Spleen (tissue), 11 donors: ENCODE data around the gene KRTAP9-8. TPM values are rescaled to one million over a fixed set of nuclear protein-coding genes. Genes with fewer than 3 reads are reported as not detected.
"Not testable (repeated sequence)": the region's sequence is repeated elsewhere in the genome, so short reads cannot be mapped to it uniquely, and the experiment has no call there.

ENCODE experiments used
- DNase-seq: peaks from one replicate; pipeline ENCODE4 v3.0.0-alpha.2; 2020
- H3K27ac ChIP-seq, 8 donors: fragments of 200-600 bp; sonication (generic) in 7 of 8; 1 replicate in 4 of 8; 2 replicates in 4 of 8; pipeline versions ENCODE4 v1.5.0 to v1.8.0; 2016 to 2021; ENCODE audit warnings: inconsistent platforms in 4 of 8, mild to moderate bottlenecking in 4 of 8, moderate library complexity in 1 of 8
- H3K27me3 ChIP-seq, 7 donors: fragments of 200-600 bp; sonication (generic) in 6 of 7; replicated peaks in 1 of 7; 1 replicate in 4 of 7; 2 replicates in 3 of 7; pipeline versions ENCODE4 v1.5.0 to v1.8.0; 2016 to 2021; ENCODE audit warnings: inconsistent platforms in 3 of 7, mild to moderate bottlenecking in 1 of 7
- H3K36me3 ChIP-seq, 6 donors: fragments of 200-600 bp; sonication (generic) in 5 of 6; 1 replicate in 4 of 6; 2 replicates in 2 of 6; pipeline versions ENCODE4 v1.5.0 to v1.8.0; 2016 to 2021; ENCODE audit warnings: inconsistent platforms in 2 of 6
- H3K4me1 ChIP-seq, 6 donors: fragments of 200-600 bp; sonication (generic) in 5 of 6; 1 replicate in 3 of 6; 2 replicates in 3 of 6; pipeline versions ENCODE4 v1.5.0 to v1.8.0; 2016 to 2021; ENCODE audit warnings: inconsistent platforms in 3 of 6
- H3K4me3 ChIP-seq, 8 donors: fragments of 200-600 bp; sonication (generic) in 7 of 8; 1 replicate in 4 of 8; 2 replicates in 4 of 8; pipeline versions ENCODE4 v1.5.0 to v1.8.0; 2016 to 2021; ENCODE audit warnings: inconsistent platforms in 4 of 8, mild to moderate bottlenecking in 4 of 8, moderate library complexity in 2 of 8
- H3K9me3 ChIP-seq, 8 donors: fragments of 200-600 bp; sonication (generic) in 7 of 8; 1 replicate in 4 of 8; 2 replicates in 4 of 8; pipeline versions ENCODE4 v1.5.0 to v1.8.0; 2016 to 2021; ENCODE audit warnings: inconsistent platforms in 4 of 8
- CTCF ChIP-seq, 11 experiments: fragments of 200-600 bp in 7 of 11; fragments of 450-650 bp in 4 of 11; sonication (generic) in 4 of 11; IDR thresholded peaks in 8 of 11; conservative IDR thresholded peaks in 3 of 11; 1 replicate in 7 of 11; 2 replicates in 4 of 11; pipeline versions ENCODE4 v1.4.0 to v1.8.0; 2016 to 2021; ENCODE audit warnings: antibody characterized with exemption in 11 of 11, inconsistent platforms in 4 of 11, mild to moderate bottlenecking in 1 of 11
- POLR2A ChIP-seq, 3 donors: fragments of 450-650 bp; IDR thresholded peaks; one replicate each; pipeline ENCODE4 v1.5.1; 2017; ENCODE audit warnings: antibody characterized with exemption in 3 of 3, mild to moderate bottlenecking in 1 of 3
- POLR2AphosphoS5 ChIP-seq, 3 donors: sonication (generic); formaldehyde crosslinking; IDR thresholded peaks; one replicate each; pipeline ENCODE4 v1.5.1; 2017; ENCODE audit warnings: antibody characterized with exemption in 3 of 3
- WGBS, 5 donors: extraction: QIAGEN DNeasy Blood & Tissue Kit in 3 of 5; methylation state at CpG; one replicate each; pipeline versions ENCODE4 v1.1.5 to v1.1.7; 2013 to 2018; 5-methylcytosine and 5-hydroxymethylcytosine counted together
- intact Hi-C: fragments of 100-400 bp; cut with DNase I; formaldehyde crosslinking; loops from one replicate; pipeline ENCODE4 v1.15.0; 2023; ENCODE audit warnings: low total_unique reads
- polyA plus RNA-seq, 3 donors: library from polyadenylated mRNA; stranded (reverse); fragments of 200-250 nt; gene quantifications; one replicate each; pipeline ENCODE4 v1.2.1, GENCODE V29; 2013
- total RNA-seq, 7 donors: library from RNA; depleted of rRNA in 3 of 7; stranded (reverse); fragments of >200 nt in 3 of 7; fragmentation: NEBNext Ultra II Directional in 4 of 7; extraction: Animal tissue kit (Norgen Biotek cat#: 25700) in 4 of 7; gene quantifications; one replicate each; pipeline versions ENCODE4 v1.1.0 to v1.2.1, GENCODE V29; 2016 to 2021
- donor health status: healthy with polysubstance abuse.
- donor health status: DM: no; HTN: no; CAD: no; lungs with moderate emphysema.
- donor health status: DM: no; HTN: no; CAD: no.
- donor health status: Bipolar disorder and iron deficiency.
- donor health status: healthy.
- donor health status: DM: no; HTN: no; CAD: no.
- donor health status: DM: yes; HTN: yes; CAD: no.

The KRTAP9-8 gene
- total and polyA plus RNA-seq, 10 donors, result not detected

DNA sequence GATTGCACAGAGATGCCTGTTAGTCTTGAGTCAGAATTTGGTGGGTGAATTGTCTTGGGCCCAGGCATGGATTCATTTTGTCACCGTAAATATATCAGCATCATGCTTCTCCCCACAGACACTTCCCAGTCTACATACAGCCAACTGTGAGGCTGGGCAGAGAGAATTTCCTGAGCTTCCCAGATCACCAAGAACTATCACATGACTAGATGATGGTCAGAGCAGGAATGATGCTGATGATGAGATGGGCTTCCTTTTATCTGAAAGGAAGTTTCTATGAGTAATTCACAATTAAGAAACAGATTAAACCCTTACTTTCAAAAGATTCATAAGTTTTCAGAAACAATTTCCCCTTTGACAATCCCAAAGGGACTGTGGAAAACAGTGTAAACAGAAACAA lies 17.1 kb downstream of the KRTAP9-8 start:
- H3K9me3 ChIP-seq, result no peaks in the 10 kb centered on the region
- TF ChIP-seq POLR2A (IDR thresholded peaks at IDR 0.05) (no peak), CTCF (IDR thresholded peaks at IDR 0.05 in 8 of 11, conservative IDR thresholded peaks at IDR 0.05 in 3 of 11) (no peak), POLR2AphosphoS5 (IDR thresholded peaks at IDR 0.05) (no peak)
- 0 to 59% (median 48%) methylated on average over 1 of the region's 1 CpG for whole genome bisulfite sequencing, 5 donors

GRCh38 chr17:41255381-41256290 lies 17.8 kb downstream of the KRTAP9-8 start, which contains the start of gene KRTAP9-9:
Gene KRTAP9-9, plus strand, starts transcription at chr17:41255384.
- intact Hi-C loops, H3K27ac ChIP-seq, H3K9me3 ChIP-seq, DNase-seq, H3K4me3 ChIP-seq, H3K36me3 ChIP-seq, H3K4me1 ChIP-seq: not testable (repeated sequence)
- peaks cover 0 to 20% (median 5%) of the 10 kb centered on the region in 7 donors for H3K27me3 ChIP-seq
- WGBS, 5 donors, result 74 to 88% (median 79%) methylated on average over 4 to 5 of the region's 5 CpGs

More for the DNA sequence above, 17.1 kb downstream of the KRTAP9-8 start:
- H3K4me1 ChIP-seq, result no peaks in the 10 kb centered on the region
- no peak for DNase-seq
- no peaks in the 10 kb centered on the region for H3K36me3 ChIP-seq
- intact Hi-C loops, result no loop called here
- no peak overlapping the region for H3K27ac ChIP-seq
- H3K27me3 ChIP-seq, result peaks cover 0 to 20% (median 5%) of the 10 kb centered on the region in 7 donors
- H3K4me3 ChIP-seq, result no peak overlapping the region

DNA sequence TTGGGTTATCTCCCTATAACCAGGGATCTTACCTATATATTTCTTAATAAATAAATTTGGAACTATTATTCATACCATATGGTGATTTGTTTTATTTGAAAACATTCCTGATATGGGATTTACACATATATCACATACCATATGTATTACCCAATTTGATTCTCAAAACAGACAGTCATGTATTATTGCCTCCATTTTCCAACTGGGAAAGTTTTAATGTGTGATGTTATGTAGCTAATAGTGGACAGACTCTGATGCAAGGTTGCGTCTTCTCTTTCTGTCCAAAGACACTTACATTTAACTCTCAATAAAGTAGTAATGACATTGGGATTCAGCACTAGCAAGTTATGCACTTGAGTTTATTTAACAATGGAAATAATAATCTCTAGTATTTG lies 18.5 kb downstream of the KRTAP9-8 start:
- Histone ChIP-seq H3K36me3 (no peaks in the 10 kb centered on the region), H3K9me3 (no peaks in the 10 kb centered on the region), H3K4me1 (no peaks in the 10 kb centered on the region), H3K27me3 (peaks cover 0 to 20% (median 5%) of the 10 kb centered on the region in 7 donors), H3K27ac (no peak overlapping the region), H3K4me3 (no peak overlapping the region)
- WGBS, 5 donors, result 94 to 100% (median 95%) methylated on average over 1 of the region's 1 CpG
- no peak for DNase-seq
- intact Hi-C loops, result no loop called here
- TF ChIP-seq CTCF (IDR thresholded peaks at IDR 0.05 in 8 of 11, conservative IDR thresholded peaks at IDR 0.05 in 3 of 11) (no peak), POLR2A (IDR thresholded peaks at IDR 0.05) (no peak), POLR2AphosphoS5 (IDR thresholded peaks at IDR 0.05) (no peak)

DNA sequence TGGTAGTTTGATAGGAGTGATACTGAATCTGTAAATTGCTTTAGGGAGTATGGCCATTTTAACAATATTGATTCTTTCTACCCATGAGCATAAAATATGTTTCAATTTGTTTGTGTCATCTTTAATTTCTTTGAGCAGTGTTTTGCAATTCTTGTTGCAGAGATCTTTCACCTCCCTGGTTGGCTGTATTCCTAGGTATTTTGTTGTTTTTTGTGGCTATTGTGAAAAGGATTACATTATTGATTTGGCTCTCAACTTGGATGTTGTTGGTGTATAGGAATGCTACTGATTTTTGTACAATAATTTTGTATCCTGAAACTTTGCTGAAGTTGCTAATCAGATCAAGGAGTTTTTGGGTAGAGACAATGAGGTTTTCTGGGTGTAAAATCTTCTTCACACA lies 20.6 kb downstream of the KRTAP9-8 start:
- Histone ChIP-seq H3K27ac (no peak overlapping the region), H3K27me3 (peaks cover 0 to 20% (median 5%) of the 10 kb centered on the region in 7 donors), H3K36me3 (no peaks in the 10 kb centered on the region), H3K4me1 (no peaks in the 10 kb centered on the region), H3K4me3 (no peak overlapping the region), H3K9me3 (no peaks in the 10 kb centered on the region)
- no peak for DNase-seq
- TF ChIP-seq POLR2AphosphoS5 (IDR thresholded peaks at IDR 0.05) (no peak), CTCF (IDR thresholded peaks at IDR 0.05 in 8 of 11, conservative IDR thresholded peaks at IDR 0.05 in 3 of 11) (no peak), POLR2A (IDR thresholded peaks at IDR 0.05) (no peak)
- intact Hi-C loops, result no loop called here
